GM12801 (cell line): ENCODE data around the gene HPSE.

Source experiments
- TF ChIP-seq, protein P1 (sequence below): IDR thresholded peaks from one replicate; pipeline ENCODE4 v1.5.1; 2011; ENCODE audit warnings: control low read depth; ENCODE audit not compliant: insufficient read length; ENCODE audit errors: extremely low read depth

HPSE gene

GRCh38 chr4:83370640-83370906 lies 35.9 kb upstream of the HPSE start:
- TF ChIP-seq, protein P1, sequence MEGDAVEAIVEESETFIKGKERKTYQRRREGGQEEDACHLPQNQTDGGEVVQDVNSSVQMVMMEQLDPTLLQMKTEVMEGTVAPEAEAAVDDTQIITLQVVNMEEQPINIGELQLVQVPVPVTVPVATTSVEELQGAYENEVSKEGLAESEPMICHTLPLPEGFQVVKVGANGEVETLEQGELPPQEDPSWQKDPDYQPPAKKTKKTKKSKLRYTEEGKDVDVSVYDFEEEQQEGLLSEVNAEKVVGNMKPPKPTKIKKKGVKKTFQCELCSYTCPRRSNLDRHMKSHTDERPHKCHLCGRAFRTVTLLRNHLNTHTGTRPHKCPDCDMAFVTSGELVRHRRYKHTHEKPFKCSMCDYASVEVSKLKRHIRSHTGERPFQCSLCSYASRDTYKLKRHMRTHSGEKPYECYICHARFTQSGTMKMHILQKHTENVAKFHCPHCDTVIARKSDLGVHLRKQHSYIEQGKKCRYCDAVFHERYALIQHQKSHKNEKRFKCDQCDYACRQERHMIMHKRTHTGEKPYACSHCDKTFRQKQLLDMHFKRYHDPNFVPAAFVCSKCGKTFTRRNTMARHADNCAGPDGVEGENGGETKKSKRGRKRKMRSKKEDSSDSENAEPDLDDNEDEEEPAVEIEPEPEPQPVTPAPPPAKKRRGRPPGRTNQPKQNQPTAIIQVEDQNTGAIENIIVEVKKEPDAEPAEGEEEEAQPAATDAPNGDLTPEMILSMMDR, result no peak

DNA sequence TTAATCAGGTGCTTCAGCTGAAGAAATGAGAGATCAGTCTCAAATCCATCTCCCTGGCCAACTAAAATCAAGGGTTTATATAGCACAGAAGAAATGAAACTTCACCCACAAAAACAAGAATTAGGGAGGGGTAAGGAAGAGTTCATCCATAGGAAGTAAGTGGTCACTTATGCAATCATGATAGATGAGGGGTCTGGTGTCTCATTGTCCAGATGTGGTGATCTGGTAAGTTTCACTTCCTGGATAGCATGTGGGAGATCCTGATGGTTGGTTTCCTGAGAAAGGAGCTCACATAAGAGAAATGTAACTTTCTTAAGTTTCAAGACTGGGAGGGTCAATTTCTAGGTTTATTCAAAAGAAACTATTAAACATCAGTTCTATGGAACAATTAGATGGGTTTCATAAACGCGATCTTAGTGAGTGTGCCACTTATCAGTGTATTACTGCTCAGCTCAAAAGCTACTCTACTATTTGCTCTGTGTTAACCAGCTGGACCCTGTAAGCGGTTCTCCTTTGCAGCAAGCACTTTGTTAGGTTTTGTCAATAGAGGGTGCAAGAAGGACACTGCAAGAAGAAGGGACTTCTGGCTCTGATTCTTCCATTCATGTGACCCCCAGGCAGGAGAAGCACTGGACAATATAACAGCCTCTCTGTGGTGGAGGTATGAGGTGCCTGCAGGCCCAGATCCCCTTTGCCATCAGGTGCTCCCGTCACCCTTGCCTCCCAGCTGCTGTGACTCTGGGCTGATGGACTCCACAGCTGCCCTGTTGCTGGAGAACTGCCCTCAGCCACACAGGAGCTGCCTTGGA lies 35.4 kb upstream of the HPSE start:
- TF ChIP-seq, protein P1, result no peak

DNA sequence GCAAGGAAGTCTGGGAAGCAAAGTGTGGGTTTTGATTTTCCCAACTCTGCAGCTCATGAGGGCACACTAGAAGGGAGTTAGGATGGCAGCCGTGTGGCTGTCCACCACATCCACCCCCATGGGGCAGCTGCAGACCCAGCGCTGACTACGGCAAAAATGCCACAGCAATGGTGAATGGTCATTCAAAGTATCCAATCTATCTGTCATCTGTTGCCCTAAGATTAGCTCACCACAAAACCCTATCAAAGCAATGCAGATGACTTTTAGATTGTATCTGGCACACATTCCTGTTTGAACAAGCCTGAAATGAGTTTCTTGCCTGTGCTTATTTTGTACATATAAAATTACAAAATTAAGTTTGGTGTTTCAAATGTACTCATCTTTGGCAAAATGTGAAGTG lies 29.7 kb upstream of the HPSE start:
- TF ChIP-seq, protein P1, result no peak

GRCh38 chr4:83362492-83363329 lies 28.1 kb upstream of the HPSE start:
- TF ChIP-seq, protein P1, result no peak

DNA sequence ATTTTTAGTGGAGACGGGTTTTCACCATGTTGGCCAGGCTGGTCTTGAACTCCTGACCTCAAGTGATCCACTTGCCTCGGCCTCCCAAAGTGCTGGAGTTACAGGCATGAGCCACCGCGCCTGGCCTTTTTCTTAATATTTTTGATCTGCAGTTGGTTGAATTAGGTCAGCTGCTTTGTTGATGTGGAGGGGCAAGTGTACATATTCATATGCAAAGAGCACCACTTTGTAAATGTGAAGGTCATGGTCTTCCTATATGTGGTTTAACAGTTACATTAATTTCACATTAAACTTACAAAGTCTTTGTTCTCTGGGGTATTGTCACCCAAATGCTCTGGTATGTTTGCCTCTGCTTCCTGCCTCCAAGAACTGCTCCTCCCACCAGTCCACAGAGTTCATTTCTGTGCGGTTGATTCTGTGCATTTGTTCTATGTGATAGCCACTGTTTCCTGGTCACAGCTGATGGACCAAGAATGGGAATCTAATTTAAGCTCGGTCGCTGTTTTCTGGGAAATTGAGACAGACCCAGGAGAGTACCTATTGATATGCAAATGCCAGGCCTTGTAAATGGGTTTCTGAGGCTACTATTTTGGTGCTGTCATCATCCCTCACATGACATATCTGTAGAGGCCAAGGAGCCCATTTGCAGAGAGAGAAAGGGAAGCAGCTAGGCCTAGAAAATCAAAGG lies 26.9 kb upstream of the HPSE start:
- TF ChIP-seq, protein P1, result no peak

- TF ChIP-seq, protein P1, result no peak
Measured at GRCh38 chr4:83360018-83360417, 25.4 kb upstream of the HPSE start.

GRCh38 chr4:83358410-83358809 lies 23.8 kb upstream of the HPSE start:
- TF ChIP-seq, protein P1, result no peak
